Measurements from ENCODE around the gene WNT9B. TPM values are rescaled to one million over a fixed set of nuclear protein-coding genes. Genes with fewer than 3 reads are reported as not detected.

Gene WNT9B
- polyA plus RNA-seq, 1 experiment: not detected

DNA sequence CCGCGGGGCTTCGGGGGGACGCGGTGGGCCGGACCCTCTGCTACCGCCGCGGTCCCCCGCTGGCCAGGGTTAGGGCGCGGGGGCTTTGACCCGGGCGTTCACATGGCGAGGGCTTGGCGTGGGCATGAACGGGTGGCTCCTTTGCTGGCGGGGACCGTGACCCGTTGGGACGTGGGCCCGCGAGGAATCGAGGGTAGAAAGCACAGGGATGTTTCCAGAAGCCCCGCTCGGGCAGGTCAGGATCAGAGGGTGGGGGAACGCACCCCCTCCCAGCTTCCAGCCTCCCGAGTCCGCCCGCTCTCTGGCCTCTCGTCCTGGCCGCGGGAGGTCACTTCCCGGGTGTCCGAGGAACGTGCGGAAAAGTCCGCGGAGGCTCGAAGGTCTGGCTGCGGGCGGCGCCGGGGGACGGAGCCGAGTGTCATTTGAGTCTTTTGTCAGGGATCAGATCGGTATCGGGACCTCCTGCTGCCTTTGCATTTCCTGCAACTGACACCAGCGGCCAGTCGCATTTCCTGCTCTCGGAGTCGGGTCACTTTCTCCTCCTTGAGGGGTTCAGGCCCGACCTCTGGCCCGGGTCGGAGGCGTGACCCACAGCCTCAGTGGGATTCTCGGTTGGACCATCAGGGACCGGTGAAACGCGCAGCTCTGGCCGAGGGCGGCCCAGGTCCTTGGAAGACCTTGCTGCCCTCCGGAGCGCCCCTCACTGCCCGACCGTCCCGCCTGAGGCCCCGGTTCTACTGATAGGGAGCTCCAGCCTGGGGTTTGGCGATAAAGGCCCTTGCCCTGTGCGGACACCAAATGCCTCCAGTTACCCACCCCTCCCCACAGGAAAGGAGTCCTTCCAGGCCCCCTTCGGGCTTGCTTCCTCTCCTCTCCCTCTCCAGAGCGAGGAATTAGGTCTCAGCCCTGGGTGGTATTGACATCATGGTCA, 32.2 kb upstream of the WNT9B start:
- POLR2A ChIA-PET: no interaction called here
- peak overlapping the region; percentile 25 for H3K4me3 ChIP-seq (ENCODE audit: low read depth, low read length)
- H3K36me3 ChIP-seq (ENCODE audit: control insufficient read depth, insufficient read depth, low read length): no peaks in the 10 kb centered on the region
- CTCF ChIA-PET: interaction anchor here (0.9 to 1.1 kb wide), 2 partner anchors 9 to 10 kb away, joined by 3 to 4 read pairs; no protein-coding TSS in a partner anchor
- TF ChIP-seq, protein P1, sequence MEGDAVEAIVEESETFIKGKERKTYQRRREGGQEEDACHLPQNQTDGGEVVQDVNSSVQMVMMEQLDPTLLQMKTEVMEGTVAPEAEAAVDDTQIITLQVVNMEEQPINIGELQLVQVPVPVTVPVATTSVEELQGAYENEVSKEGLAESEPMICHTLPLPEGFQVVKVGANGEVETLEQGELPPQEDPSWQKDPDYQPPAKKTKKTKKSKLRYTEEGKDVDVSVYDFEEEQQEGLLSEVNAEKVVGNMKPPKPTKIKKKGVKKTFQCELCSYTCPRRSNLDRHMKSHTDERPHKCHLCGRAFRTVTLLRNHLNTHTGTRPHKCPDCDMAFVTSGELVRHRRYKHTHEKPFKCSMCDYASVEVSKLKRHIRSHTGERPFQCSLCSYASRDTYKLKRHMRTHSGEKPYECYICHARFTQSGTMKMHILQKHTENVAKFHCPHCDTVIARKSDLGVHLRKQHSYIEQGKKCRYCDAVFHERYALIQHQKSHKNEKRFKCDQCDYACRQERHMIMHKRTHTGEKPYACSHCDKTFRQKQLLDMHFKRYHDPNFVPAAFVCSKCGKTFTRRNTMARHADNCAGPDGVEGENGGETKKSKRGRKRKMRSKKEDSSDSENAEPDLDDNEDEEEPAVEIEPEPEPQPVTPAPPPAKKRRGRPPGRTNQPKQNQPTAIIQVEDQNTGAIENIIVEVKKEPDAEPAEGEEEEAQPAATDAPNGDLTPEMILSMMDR (IDR thresholded peaks at IDR 0.05; ENCODE audit: insufficient read depth, low read depth, low read length): no peak
- peaks cover 57% of the 10 kb centered on the region for H3K27me3 ChIP-seq (ENCODE audit: control insufficient read depth, insufficient read depth, low read length)
- no peak for DNase-seq (ENCODE audit: low read depth)

DNA sequence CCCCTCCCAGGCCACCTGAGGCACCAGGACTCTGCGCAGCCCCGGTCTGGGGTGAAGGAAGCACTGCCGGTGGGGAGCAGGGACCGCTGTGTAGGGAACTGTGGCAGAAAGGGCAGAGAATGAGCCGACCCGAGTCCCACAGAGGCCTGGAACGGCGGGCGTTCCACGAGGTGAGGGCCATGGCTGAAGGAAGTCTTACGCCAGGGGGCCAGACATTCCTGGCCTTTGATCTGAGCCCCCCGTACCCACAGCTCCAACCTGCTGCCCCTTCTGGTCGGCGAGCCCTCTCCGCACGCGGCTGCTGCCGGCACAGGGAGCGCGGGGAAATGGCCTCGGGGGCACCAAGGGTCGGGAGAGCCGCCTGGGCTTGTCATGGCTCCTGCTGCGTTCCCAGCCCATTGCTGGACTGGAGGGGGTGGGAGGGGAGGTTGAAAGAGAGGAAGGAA, 31.5 kb upstream of the WNT9B start:
- no peak overlapping the region for H3K4me3 ChIP-seq (ENCODE audit: low read depth, low read length)
- H3K27me3 ChIP-seq (ENCODE audit: control insufficient read depth, insufficient read depth, low read length): peaks cover 59% of the 10 kb centered on the region
- CTCF ChIA-PET: interaction anchor here (0.9 kb wide), 1 partner anchor 9 kb away, joined by 3 read pairs; no protein-coding TSS in a partner anchor
- POLR2A ChIA-PET: no interaction called here
- TF ChIP-seq, protein P1 (IDR thresholded peaks at IDR 0.05; ENCODE audit: insufficient read depth, low read depth, low read length): no peak
- DNase-seq (ENCODE audit: low read depth): no peak
- no peaks in the 10 kb centered on the region for H3K36me3 ChIP-seq (ENCODE audit: control insufficient read depth, insufficient read depth, low read length)

DNA sequence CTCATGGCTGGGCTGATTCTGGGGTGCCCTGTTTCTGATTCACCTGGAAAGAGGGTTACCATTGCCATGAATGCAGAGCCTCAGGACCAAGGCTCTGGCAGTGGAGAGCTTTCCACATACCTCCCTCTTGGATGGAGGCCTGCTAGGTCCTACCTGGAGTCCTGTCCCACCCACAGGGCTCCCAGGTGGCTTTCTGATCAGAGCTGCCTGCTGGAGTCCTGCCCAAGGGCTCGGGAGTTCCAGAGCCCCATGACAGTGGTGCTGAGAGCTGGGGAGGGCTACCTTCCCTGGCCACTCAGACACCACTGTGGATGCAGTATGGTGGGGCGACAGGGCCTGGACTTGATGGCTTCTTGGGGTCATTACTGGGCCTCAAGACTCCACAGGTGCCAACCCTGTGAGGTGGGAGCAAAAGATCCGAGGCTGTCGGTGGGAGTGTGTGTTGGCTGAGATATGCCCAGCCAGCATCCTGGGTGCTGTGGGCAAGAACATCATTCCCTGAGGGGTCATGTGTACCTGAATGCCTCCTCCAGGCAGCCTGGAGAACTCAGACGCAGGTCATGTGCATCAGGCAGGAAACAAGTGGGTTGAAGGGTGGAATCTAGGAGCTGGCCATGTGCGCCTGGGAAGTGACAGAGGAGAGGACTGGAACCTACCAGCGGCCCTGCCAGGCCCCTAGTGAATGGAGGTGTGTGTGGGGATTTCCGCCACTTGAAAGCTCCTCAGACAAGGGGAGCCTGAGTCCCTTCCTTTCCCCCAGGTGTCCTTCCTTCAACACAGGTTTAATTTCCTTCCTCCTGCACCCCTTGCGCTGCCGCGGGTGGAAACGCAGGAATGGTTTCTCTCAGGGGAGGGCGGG, 30.6 kb upstream of the WNT9B start:
- H3K36me3 ChIP-seq (ENCODE audit: control insufficient read depth, insufficient read depth, low read length): no peaks in the 10 kb centered on the region
- H3K27me3 ChIP-seq (ENCODE audit: control insufficient read depth, insufficient read depth, low read length): peaks cover 57% of the 10 kb centered on the region
- CTCF ChIA-PET: interaction anchor here (1.2 to 7.5 kb wide), 2 partner anchors 13 to 22 kb away, joined by 3 to 74 read pairs; no protein-coding TSS in a partner anchor
- POLR2A ChIA-PET: no interaction called here
- TF ChIP-seq, protein P1 (IDR thresholded peaks at IDR 0.05; ENCODE audit: insufficient read depth, low read depth, low read length): no peak
- no peak overlapping the region for H3K4me3 ChIP-seq (ENCODE audit: low read depth, low read length)
- no peak for DNase-seq (ENCODE audit: low read depth)

DNA sequence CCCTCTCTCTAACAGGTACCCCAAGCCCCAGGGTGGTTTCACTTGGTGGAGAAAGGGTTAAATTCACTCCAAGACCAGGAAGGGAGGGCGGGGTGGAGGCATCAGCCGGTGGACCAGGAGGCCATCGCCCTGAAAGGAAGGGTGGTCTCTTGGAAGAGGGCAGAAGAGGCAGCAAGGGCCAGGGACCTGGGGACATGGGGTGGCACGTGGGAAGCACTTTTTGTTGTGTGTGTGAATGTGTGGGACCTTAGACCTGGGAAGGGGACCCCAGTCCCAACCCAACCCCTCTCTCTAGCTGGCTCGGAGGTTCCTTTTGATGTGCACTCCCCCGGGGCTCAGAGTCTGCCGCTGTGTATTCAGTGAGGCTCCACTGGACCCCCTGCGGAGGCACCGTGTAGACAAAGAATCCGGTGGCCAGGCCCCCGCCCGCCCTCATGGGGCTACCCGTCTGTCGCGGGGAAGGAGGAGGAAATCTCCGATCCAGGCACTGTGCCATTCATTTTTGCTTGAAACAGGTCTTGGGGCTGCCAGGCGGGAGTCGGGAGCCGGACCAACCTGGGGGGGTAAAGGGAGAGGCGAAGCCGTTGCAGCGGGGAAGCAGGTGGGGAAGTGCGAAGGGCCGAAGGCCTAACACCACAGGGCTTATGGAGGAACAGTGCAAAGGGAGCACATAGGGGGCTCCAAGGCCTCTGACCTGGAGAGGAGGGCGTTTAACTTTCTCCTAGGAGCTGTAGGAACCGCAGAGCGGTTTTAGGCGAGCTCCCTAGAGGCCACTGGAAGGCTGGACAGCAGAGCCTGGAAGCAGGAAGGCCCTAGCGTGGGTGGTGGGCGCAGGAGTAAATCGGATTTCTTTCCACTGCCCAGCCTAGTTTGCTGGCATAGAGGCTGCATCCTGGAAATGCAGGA, 29.6 kb upstream of the WNT9B start:
- Histone ChIP-seq H3K4me3 (ENCODE audit: low read depth, low read length) (no peak overlapping the region), H3K36me3 (ENCODE audit: control insufficient read depth, insufficient read depth, low read length) (no peaks in the 10 kb centered on the region), H3K27me3 (ENCODE audit: control insufficient read depth, insufficient read depth, low read length) (peaks cover 59% of the 10 kb centered on the region)
- CTCF ChIA-PET: interaction anchor here (1.2 to 7.5 kb wide), 6 partner anchors 8 to 96 kb away, joined by 3 to 74 read pairs (median 6); no protein-coding TSS in a partner anchor
- DNase-seq (ENCODE audit: low read depth): no peak
- POLR2A ChIA-PET: no interaction called here
- TF ChIP-seq, protein P1 (IDR thresholded peaks at IDR 0.05; ENCODE audit: insufficient read depth, low read depth, low read length): no peak
